Stimulated activated CD4-positive, alpha-beta T cell treated with anti-CD3 and anti-CD28 coated beads, Interleukin-12 subunit alpha, Interleukin-12 subunit beta, amount 100 ng/mL, for 48 hours (primary cell): ENCODE results near the gene TEDDM1.
"Not testable (repeated sequence)": the region's sequence is repeated elsewhere in the genome, so short reads cannot be mapped to it uniquely, and the experiment has no call there.

Experiments used
- DNase-seq, 3 donors: peaks; one replicate each; pipeline ENCODE4 v3.0.0-alpha.2; 2020; ENCODE audit warnings: low read depth in 2 of 3, low spot score in 1 of 3

The TEDDM1 gene

DNA sequence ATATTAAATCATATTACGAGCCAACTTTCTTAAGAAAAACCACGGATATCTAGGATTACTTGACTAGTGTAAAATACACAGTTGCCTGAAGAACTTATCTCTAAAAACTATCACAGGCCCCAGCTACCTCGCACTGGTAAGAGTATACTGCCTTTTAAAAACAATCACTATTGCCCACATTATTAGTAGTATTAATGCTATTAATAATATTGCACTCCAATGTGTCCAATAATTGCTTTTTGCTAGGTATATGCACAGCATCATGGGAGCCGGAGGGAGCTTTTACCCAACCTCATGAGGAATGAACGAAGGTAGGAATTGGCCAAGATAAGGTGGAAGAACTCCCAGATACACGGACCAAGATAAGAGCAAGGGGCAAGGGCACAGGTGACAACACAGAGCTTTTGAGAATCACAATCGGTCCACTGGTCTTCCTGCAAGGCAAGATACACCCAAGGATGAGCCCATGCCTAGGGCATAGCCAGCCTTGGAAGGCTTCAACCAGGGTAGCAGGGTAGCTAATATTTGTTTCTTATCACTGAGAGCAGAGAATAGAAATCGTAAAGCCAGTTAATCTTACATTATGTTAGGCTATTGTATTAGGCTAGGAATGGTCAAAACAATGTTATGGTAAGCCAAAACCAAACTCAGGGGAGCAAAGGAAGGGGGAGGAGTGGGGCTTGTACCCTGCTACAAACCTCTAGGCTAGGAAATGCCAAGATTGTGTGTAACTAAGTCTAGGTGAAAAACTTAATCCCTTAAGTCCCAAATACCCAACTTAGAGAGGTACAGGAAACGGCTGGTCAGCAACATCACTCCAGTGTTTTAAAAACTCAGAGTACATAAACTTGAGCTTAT, 18.3 kb downstream of the TEDDM1 start:
- no peak for DNase-seq

DNA sequence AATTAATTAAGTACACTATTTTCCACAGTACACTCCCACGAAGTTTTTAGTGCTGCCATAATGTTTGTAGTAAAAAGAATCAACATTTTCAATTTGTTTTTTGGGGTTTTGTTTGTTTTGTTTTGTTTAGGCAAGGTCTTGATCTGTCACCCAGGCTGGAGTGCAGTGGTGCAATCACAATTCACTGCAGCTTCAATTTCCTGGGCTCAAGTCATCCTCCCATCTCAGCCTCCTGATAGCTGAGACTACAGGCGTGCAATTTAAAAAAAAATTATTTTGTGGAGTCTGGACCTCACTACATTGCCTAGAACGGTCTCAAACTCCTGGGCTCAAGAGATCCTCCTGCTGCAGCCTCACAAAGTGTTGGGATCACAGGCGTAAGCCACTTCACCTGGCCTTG, 20.3 kb downstream of the TEDDM1 start:
- no peak for DNase-seq

DNA sequence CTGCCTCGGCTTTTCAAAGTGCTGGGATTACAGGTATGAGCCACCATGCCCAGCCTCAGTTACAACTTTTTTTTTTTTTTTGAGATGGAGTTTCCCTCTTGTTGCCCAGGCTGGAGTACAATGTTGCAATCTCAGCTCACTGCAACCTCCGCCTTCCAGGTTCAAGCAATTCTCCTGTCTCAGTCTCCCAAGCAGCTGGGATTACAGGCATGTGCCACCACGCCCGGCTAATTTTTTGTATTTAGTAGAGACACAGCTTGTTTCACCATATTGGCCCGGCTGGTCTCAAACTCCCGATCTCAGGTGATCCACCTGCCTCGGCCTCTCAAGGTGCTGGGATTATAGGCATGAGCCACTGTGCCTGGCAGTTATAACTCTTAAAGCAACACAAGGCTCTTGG, 20.7 kb downstream of the TEDDM1 start:
- DNase-seq = not testable (repeated sequence)

GRCh38 chr1:182376936-182377574, 23.4 kb downstream of the TEDDM1 start:
- no peak for DNase-seq

GRCh38 chr1:182374101-182374834, 26.2 kb downstream of the TEDDM1 start:
- no peak for DNase-seq

GRCh38 chr1:182370532-182370931, 29.9 kb downstream of the TEDDM1 start:
- no peak for DNase-seq

DNA sequence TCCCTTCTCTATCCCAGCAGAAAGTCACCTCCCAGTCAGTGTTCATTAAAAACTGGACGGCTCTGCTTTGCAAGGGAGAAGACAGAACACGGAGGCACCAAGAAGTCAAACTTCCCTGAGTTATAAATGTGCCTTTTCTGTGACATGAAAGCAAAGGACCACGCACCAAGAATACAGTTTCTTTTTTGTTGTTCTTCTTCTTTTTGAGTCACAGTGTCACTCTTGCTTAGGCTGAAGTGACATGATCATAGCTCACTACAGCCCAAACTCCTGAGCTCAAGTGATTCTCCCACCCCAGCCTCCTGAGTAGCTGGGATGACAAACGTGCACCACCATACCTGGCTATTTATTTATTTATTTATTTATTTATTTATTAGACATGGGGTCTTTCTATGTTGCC, 31.6 kb downstream of the TEDDM1 start:
- no peak for DNase-seq

- DNase-seq = no peak
Measured at GRCh38 chr1:182368358-182368757, 32.1 kb downstream of the TEDDM1 start.

DNA sequence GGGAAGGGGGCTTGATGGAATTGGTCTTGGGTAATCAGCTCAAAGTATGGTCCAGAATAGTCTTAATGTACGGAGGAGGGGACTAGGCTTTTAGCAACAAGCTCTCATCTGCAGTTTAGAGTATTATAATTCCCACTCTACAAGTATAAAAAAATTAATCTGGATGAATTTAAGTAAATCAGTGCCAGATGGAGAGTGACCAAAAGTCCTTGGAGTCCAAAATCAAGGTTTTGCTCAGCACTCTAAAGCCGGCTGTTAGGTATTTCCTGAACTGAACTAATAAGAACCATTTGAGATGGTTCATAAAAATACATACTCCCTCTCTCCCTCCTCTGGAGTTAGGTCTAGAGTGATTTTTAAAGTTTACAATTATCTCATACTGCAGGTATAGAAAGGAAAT, 32.5 kb downstream of the TEDDM1 start:
- DNase-seq = no peak

- no peak for DNase-seq
Measured at GRCh38 chr1:182366596-182366995, 33.9 kb downstream of the TEDDM1 start.

GRCh38 chr1:182359645-182360044, 40.8 kb downstream of the TEDDM1 start:
- no peak for DNase-seq

DNA sequence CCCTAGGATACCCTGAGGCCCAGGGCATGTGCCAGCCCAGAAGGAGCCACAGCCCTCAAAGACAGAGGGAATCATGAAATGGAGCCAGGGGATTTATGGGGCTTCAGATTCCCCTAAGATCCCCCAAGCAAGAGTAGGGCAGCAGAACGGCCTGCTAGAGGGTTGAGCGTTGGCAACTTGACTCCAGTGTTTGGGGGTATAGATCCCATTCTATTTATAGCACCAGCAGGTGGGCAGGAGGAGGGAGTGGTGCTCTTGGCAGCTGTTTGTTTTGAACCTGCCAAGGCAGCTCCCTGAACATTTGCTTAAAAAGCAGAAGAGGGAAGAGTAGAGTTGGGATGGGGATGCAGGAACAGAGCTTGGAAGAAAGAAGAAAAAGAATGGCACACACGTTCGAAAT, 42.6 kb downstream of the TEDDM1 start:
- DNase-seq = no peak

- no peak for DNase-seq
Measured at GRCh38 chr1:182357171-182357570, 43.3 kb downstream of the TEDDM1 start.

GRCh38 chr1:182355723-182356098, 44.8 kb downstream of the TEDDM1 start:
- no peak for DNase-seq

- no peak for DNase-seq
Measured at GRCh38 chr1:182351790-182352364, 48.6 kb downstream of the TEDDM1 start.

- no peak for DNase-seq
Measured at GRCh38 chr1:182350839-182351238, 49.6 kb downstream of the TEDDM1 start.

DNA sequence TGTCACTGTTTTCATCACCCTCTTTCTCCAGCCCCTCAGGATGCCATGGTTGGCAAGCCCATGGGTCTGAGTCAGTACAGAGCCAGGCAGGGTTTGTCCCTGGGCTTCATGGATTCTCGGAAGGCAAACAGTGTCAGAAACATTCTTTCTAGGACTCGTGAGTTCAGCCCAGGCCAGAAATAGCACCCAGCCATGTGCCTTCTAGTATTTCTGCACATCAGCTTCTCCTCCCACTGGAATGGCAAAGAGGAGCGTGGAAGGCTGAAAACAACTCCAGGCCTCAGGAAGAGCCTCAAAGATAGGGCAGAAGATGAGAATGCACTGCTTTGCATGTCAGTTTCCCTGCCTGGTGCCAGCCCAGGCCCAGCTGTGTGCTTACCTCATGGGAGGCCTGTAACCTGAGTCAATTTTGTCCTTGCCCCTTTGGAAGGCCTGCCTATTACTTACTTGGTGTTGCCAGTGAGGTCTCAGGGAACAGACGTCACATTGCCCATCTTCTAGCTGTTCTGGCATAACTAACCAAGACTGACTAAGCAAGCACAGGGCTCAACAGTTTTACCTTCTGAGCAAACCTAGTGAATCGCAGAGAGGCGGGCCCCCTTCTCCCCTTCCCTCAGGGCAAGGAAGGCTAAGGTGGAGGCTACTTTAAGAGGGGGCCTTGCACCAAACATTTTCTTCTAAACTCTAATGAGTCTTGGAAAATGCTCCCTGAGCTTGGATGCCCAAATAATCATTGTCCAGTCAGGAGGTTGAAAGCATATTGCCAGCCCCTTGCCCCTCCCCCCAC, 51.3 kb downstream of the TEDDM1 start:
- no peak for DNase-seq
